Heart left ventricle (tissue), 13 donors: ENCODE data around the gene PIANP.

Experiments
- POLR2A ChIP-seq, 2 donors: fragments of 450-650 bp; IDR thresholded peaks; one replicate each; pipeline ENCODE4 v1.6.1; 2017; ENCODE audit warnings: antibody characterized with exemption in 2 of 2, mild to moderate bottlenecking in 2 of 2, moderate library complexity in 2 of 2
- TF ChIP-seq, protein P1 (sequence below), 12 donors: fragments of 200-600 bp; sonication (generic) in 4 of 12; IDR thresholded peaks; one replicate each; pipeline versions ENCODE4 v1.5.0 to v1.8.0; 2018 to 2022; ENCODE audit warnings: antibody characterized with exemption in 12 of 12, mild to moderate bottlenecking in 5 of 12
- donor health status: ischemic (EF 13 %, LVEDD 7.1; RV severe dilation, severe dysfunction).
- donor health status: DM: no; HTN: yes; CAD: no.
- donor health status: DM: no; HTN: no; CAD: no.
- donor health status: ischemic (EF 25% LVEDD 6.9; RV normal size, moderate dysfunction).
- donor health status: ischemic (EF 25% LVEDD 5.7; RV mildly dilated, moderate dysfunction).
- donor health status: ischemic (EF 35%, LVEDD 5.7; RV mildly dilated, moderate dysfunction).
- donor health status: nonischemic (EF 11% LVEDD 7.7; RV severe dilation, severe dysfunction).
- donor health status: DM: yes; HTN: yes; CAD: no.
- donor health status: PGD.
- donor health status: ischemic (EF 29% LVEDD 5.4; RV normal size, mild dysfunction).
- donor health status: nonischemic (EF 23%, LVEDD 6.1; RV moderate dilation, normal function).

DNA sequence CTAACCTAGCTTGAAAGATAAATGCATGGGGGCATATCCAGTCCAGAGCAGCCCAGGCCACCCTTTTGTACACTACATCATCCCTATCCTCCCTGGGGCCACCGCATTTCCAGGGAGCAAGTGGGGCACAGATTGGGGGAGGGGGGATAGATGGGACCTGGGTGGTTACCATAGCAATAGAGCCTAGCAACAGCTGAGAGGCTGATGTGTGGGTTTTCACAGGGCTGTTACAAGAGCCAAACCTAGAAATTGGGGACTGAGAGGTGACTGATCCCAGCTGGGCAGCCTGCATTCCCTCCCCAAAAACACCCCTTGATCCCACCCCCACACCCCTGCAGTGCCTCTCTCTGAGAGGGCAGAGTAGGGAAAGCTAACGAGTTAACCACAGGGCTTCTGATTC, 7.7 kb downstream of the PIANP start:
- TF ChIP-seq, protein P1, sequence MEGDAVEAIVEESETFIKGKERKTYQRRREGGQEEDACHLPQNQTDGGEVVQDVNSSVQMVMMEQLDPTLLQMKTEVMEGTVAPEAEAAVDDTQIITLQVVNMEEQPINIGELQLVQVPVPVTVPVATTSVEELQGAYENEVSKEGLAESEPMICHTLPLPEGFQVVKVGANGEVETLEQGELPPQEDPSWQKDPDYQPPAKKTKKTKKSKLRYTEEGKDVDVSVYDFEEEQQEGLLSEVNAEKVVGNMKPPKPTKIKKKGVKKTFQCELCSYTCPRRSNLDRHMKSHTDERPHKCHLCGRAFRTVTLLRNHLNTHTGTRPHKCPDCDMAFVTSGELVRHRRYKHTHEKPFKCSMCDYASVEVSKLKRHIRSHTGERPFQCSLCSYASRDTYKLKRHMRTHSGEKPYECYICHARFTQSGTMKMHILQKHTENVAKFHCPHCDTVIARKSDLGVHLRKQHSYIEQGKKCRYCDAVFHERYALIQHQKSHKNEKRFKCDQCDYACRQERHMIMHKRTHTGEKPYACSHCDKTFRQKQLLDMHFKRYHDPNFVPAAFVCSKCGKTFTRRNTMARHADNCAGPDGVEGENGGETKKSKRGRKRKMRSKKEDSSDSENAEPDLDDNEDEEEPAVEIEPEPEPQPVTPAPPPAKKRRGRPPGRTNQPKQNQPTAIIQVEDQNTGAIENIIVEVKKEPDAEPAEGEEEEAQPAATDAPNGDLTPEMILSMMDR (IDR thresholded peaks at IDR 0.05) = no peak
- TF ChIP-seq POLR2A (IDR thresholded peaks at IDR 0.05) = no peak
